Endometrial microvascular endothelial cells (primary cell): ENCODE results near the gene TMED10. TPM values are rescaled to one million over a fixed set of nuclear protein-coding genes. Genes with fewer than 3 reads are reported as not detected.

Experiments used
- in situ Hi-C: cut with HindIII; loops from 2 replicates; pipeline ENCODE4 v1.10.0; 2017; ENCODE audit warnings: low sequenced_read_pairs, low pct_unique_long_range_greater_than_20kb; ENCODE audit errors: inconsistent ontology term
- total RNA-seq: library from RNA; depleted of rRNA; stranded (reverse); fragments of >200 nt; gene quantifications from one replicate; pipeline ENCODE4 v1.2.3, GENCODE V29; 2015; ENCODE audit errors: inconsistent ontology term

Gene TMED10
- 325 TPM for total RNA-seq

DNA sequence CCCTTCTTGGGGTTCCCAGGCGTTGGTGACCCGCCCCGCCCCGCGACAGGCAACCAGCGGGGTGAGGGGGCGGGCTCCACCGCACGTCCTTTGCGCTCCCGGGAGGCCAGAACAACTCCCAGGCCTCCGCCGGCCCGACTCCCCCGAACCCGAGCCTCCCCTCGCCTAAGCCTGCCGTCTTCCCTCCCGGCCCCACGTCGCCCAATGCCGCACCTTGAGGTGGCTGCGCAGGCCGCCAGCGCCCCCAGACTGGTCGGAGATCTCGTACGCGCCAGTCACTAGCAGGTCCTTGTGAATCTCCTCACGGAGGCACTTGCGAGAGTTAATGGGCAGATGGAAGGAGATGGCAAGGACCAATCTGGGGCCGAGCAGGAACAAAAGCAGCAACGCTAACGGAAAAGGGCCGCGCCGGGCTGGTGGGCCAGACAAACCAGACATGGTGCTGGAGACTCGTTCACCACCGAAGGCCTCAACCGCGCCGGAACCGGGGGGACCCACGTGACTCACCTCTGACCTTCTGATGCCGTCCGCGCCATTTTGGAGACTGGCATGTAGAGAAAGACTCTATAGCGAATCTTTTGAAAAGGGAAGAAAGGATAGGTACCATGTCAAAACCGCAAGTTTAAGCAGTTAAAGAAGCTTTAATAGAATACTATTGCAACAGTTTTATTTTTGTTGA, at the start of gene TMED10:
Gene TMED10, minus strand, starts transcription at position 471 of the 679 bp plus-strand sequence. Its CDS starts 33 bp downstream, at position 438.
- in situ Hi-C loops = no loop called here

DNA sequence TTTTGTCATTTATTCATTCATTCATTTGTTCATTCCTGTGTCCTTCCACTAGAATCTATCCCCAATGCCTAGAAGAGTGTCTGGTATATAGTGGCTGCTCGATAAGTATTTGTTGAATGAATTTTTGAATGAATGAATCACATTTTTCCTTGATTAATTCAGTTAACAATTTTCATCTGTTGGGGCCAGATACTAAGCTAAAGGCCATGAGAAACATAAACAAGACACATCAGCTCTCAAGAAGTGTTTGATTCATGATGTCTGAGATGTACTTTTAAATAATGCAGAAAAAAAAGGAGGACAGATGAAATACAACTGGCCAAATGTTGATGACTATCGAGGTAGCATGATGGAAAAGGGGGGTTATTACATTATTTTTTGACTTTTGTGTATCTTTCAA, 48.1 kb upstream of the TMED10 start:
- in situ Hi-C loops = no loop called here

GRCh38 chr14:75223664-75224154, 47.3 kb upstream of the TMED10 start:
- in situ Hi-C loops = no loop called here

DNA sequence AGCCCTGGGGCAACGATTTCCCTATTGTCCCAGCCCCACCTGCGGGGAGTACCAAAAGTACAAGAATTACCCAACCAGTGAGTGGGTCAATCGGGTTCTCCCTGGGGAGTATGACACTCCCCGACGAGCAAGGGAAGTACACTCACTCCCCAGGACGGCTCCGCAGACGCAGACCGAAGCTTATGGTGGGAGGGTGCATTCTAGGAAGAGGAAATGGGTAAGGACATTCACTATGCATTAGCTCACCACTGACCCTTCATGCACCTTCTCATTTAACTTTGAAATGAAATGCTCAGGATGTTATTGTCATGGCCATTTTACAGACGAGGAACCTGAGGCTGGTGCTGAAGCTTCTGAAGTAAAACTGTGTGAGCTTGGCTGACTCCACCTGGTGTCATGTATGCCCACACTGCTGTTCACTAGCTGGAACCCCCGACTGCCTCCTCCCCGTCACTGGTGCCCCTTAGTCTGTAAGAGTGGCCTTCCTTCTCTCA, 45.8 kb upstream of the TMED10 start:
- in situ Hi-C loops = no loop called here

DNA sequence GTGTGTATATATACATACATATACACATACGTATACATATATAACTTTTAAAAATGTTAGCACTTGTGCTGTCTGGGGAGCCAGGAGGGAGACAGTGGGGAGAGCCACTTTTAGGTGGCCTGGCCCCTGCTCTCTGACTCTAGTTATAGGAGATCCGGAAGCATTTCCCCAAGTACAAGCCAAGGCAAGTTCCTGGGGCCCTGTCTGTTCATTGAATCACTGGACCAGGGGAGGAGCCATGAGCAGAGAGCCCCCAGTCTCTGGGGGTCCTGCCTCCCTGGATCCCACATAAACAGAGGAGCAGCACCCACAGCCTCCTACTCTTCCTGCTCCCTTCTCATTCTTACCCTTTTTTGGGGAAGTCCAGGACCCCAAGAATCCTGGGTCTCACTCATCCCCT, 45.4 kb upstream of the TMED10 start:
- in situ Hi-C loops = no loop called here

DNA sequence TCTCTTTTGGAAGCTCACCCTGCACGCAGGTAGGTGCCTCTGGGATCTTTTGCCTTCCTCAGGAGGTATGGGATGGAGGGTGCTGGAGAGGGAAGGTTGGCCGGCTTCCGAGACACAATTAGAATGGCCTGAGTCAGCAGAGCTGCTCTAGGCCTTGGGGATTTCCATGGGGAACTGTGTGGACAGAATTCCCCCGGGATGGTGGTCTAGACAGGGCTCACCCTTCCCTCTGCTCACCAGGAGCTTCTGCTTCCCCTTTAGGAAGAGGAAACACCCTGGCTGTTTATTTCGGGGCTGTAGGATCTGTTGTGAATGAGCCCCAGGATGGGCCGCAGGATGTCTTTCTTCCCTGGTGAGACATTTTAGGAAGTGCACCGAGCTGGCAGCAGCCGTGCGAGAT, 43.7 kb upstream of the TMED10 start:
- in situ Hi-C loops = no loop called here

GRCh38 chr14:75217508-75218206, 41.2 kb upstream of the TMED10 start:
- in situ Hi-C loops = no loop called here

GRCh38 chr14:75216427-75217006, 40.1 kb upstream of the TMED10 start:
- in situ Hi-C loops = no loop called here

DNA sequence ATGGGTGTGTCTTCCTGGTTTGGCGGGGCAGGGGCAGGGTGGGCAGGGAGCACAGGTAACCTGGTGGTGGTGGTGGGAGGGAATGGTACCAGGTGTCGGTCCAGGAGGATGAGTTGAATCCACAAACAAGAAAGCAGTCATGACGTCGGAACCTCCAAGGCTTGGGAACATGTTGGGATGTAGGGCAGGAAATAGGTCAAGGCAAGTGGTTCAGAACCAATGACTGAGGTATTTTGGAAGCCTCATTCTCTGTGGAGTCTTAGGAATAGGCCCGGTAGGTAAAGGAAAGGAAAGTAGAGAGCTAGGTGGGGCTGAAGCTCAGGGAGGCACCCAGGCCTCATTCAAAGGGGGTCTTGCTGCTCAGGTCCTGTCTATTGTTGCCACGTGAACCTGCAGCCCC, 39.1 kb upstream of the TMED10 start:
- in situ Hi-C loops = no loop called here

GRCh38 chr14:75214558-75214957, 38.1 kb upstream of the TMED10 start:
- in situ Hi-C loops = no loop called here

DNA sequence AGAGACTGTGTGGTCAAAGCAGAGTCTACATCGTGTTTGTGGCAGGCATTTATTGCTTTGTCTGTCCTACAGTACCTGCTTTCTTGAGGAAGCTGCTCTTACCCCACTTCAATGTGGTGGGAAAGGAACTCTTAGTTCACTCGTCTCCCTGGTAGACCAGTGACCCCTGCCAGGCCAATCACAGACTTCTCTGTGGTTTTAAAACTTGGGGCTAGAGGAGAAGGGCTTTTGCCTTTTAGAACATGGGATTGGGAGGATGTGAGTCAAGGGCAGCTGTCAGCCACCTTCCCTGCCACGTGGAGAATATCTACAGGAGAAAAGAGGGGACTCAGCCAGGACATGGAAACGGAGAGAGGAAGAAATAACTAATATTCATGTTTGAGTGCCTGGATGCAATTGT, 36.8 kb upstream of the TMED10 start:
- in situ Hi-C loops = no loop called here

DNA sequence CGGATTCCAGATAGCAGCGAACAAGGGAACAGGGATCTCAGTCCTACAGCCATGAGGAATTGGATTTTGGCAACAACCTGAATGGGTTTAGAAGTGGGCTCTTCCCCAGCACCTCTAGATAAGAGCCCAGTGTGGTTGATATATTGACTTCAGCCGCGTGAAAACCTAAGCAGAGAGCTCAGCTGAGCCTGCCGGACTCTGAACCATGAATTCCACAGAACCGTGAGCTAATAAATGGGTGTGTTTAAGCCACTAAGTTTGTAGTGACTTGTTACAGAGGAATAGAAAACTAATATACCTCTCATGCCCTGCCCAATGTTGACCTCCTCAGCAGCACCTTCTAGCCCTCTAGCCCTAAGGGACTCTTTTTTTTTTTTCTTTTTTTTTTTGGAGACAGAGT, 32.4 kb upstream of the TMED10 start:
- in situ Hi-C loops = no loop called here

GRCh38 chr14:75206190-75206589, 29.8 kb upstream of the TMED10 start:
- in situ Hi-C loops = no loop called here

GRCh38 chr14:75205591-75205990, 29.2 kb upstream of the TMED10 start:
- in situ Hi-C loops = no loop called here

DNA sequence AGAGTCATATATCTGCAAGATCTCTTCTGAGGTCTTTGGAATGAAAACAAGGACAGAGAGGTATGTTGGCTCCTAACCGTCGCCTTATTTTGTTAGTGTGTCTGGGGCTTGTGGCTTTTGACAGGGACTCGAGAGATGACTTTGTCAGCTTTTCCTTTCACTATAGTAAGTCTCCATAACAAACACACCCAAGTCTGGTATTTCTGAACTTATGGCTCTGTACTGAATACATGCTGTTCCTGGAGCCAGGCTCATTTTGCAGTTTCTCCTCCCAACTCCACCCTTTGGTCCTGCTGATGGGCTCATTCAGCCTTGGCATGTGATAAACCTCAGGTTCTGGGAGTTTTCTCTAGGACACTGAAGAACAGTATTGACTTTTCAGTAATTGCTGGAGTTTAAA, 27.7 kb upstream of the TMED10 start:
- in situ Hi-C loops = no loop called here

- in situ Hi-C loops = no loop called here
Measured at GRCh38 chr14:75202657-75203056, 26.2 kb upstream of the TMED10 start.

DNA sequence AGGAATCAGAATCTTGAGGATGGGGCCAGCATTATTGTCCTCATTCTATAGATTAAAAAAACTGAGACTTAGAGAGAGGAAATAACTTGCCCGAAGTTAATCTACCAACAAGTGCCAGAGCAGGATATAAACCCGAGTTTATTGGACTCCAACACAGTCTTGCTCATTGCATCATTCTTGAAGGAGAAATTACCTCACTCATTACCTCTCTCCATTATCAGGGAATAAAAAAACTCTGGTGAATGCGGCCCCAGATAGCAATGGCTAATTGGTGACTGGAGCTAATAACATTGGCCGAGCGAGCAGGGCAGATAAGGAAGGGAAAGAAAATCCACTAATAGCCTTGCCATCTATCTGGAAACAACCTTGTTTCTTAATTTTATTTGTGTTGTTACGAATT, 24.7 kb upstream of the TMED10 start:
- in situ Hi-C loops = no loop called here

DNA sequence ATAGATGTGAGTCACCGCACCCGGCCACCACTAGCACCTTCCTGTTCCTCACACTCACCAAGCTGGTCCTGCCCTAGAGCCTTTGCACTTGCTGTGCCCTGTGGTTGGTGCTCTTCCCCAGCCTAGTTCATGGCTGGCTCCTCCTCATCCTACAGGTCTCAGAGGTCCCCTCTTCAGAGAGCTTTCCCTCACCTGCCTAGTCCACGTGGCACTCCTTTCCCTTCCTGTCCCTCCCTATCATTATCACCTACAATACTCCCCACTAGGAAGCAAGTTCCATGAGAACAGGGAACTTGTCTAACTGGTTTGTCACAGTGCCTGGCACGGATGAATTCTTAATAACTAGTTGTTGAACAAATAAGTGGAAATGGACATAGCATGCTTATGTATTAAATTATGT, 24.0 kb upstream of the TMED10 start:
- in situ Hi-C loops = no loop called here

DNA sequence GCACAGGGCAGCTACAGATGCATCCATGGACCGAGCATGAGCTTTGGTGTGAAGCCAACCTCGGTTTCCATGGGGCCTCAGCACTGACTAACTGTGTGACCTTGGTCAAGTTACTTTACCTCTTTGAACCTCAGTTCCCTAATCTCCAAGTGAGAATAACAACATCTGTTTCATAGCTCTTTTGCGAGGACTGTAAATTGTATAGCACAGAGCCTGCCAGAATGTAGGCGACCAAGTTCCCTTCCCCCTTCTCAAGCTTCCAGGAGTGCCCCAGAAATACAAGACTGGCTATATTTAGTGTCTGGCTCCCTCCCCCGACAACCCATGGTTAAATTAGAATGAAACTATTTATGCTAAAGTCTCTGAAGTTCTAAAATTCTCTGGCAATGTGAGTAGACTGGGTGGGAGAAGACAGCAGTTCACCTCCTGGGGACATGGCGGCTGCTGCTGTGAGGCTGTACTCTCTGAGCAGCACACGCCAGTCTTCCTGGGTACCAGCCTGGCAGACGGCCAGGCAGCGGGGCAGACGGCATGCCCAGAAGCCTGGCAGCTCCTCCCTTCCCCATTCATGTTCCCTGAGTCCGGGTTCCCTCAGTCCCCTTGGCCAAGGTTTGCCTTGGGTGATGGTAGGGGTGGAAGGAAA, 22.0 kb upstream of the TMED10 start:
- in situ Hi-C loops = no loop called here
